ENCODE data around the gene SBNO1.

DNA sequence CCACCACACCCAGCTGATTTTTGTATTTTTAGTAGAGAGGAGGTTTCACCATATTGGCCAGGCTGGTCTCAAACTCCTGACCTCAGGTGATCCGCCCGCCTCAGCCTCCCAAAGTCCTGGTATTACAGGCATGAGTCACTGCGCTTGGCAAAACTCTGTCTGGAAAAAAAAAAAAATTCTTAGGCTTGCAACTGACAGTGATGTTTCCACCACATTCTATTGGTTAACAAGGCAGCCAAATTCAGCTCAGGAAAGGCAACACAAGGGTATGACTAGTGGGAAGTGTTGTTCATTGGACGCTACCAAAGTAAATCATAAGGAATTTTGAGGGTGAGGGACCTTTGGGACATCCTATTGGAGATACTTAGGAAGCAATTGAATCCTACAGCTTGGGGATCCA is 2.9 kb upstream of the SBNO1 start:
- TF ChIP-seq, protein P1, sequence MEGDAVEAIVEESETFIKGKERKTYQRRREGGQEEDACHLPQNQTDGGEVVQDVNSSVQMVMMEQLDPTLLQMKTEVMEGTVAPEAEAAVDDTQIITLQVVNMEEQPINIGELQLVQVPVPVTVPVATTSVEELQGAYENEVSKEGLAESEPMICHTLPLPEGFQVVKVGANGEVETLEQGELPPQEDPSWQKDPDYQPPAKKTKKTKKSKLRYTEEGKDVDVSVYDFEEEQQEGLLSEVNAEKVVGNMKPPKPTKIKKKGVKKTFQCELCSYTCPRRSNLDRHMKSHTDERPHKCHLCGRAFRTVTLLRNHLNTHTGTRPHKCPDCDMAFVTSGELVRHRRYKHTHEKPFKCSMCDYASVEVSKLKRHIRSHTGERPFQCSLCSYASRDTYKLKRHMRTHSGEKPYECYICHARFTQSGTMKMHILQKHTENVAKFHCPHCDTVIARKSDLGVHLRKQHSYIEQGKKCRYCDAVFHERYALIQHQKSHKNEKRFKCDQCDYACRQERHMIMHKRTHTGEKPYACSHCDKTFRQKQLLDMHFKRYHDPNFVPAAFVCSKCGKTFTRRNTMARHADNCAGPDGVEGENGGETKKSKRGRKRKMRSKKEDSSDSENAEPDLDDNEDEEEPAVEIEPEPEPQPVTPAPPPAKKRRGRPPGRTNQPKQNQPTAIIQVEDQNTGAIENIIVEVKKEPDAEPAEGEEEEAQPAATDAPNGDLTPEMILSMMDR (IDR thresholded peaks at IDR 0.05; ENCODE audit: low read length), result no peak
- TF ChIP-seq EZH2 (optimal IDR thresholded peaks at IDR 0.05; ENCODE audit: low read depth, low read length), result no peak
